GM18508 (cell line): ENCODE measurements around the gene FAM168A.
"Not testable (repeated sequence)": the region's sequence is repeated elsewhere in the genome, so short reads cannot be mapped to it uniquely, and the experiment has no call there.

Experiments used
- ATAC-seq: cut with Tn5 transposase; IDR thresholded peaks from one replicate; pipeline ENCODE4 v1.9.1; 2021; ENCODE audit warnings: moderate number of reproducible peaks; ENCODE audit not compliant: insufficient read depth, unreplicated experiment

The FAM168A gene

GRCh38 chr11:73477518-73477917 lies 120.4 kb downstream of the FAM168A start:
- no peak for ATAC-seq

GRCh38 chr11:73475549-73476095 lies 122.3 kb downstream of the FAM168A start:
- no peak for ATAC-seq

- no peak for ATAC-seq
Observed at GRCh38 chr11:73473252-73473651, 124.7 kb downstream of the FAM168A start.

GRCh38 chr11:73470036-73470612 lies 127.8 kb downstream of the FAM168A start:
- not testable (repeated sequence) for ATAC-seq

GRCh38 chr11:73469401-73469800 lies 128.5 kb downstream of the FAM168A start:
- ATAC-seq = no peak

GRCh38 chr11:73468590-73469161 lies 129.2 kb downstream of the FAM168A start:
- ATAC-seq = no peak

GRCh38 chr11:73467505-73467904 lies 130.4 kb downstream of the FAM168A start:
- no peak for ATAC-seq

- ATAC-seq = no peak
Observed at GRCh38 chr11:73466643-73467042, 131.3 kb downstream of the FAM168A start.

- no peak for ATAC-seq
Observed at GRCh38 chr11:73465871-73466270, 132.0 kb downstream of the FAM168A start.

- no peak for ATAC-seq
Observed at GRCh38 chr11:73465023-73465675, 132.8 kb downstream of the FAM168A start.

GRCh38 chr11:73464347-73464746 lies 133.6 kb downstream of the FAM168A start:
- ATAC-seq = no peak

- no peak for ATAC-seq
Observed at GRCh38 chr11:73463359-73463758, 134.6 kb downstream of the FAM168A start.

- ATAC-seq = no peak
Observed at GRCh38 chr11:73461964-73462363, 135.9 kb downstream of the FAM168A start.

- ATAC-seq = no peak
Observed at GRCh38 chr11:73461335-73461840, 136.5 kb downstream of the FAM168A start.

- no peak for ATAC-seq
Observed at GRCh38 chr11:73458201-73458600, 139.7 kb downstream of the FAM168A start.

GRCh38 chr11:73454987-73455386 lies 142.9 kb downstream of the FAM168A start:
- no peak for ATAC-seq

GRCh38 chr11:73453562-73453961 lies 144.3 kb downstream of the FAM168A start:
- ATAC-seq = no peak

GRCh38 chr11:73452726-73453125 lies 145.2 kb downstream of the FAM168A start:
- ATAC-seq = no peak

- no peak for ATAC-seq
Observed at GRCh38 chr11:73451896-73452295, 146.0 kb downstream of the FAM168A start.

GRCh38 chr11:73446766-73447165 lies 151.1 kb downstream of the FAM168A start:
- no peak for ATAC-seq

- no peak for ATAC-seq
Observed at GRCh38 chr11:73445980-73446379, 151.9 kb downstream of the FAM168A start.
